K562 (cell line): ENCODE data around the gene AKAP7. TPM values are rescaled to one million over a fixed set of nuclear protein-coding genes. Genes with fewer than 3 reads are reported as not detected.

Source experiments
- ATAC-seq: fragments of 200-7000 bp; cut with Tn5 transposase; 3 replicates; pipeline ENCODE4 v1.9.1; 2020; ENCODE audit warnings: moderate library complexity
- BruUV-seq: library from RNA; stranded (reverse); fragments of 400-500 nt; replicated peaks from 2 replicates; lab custom pipeline; 2021; lab: Mats Ljungman, UMichigan
- CTCF ChIA-PET: fragments of 300-600 bp; formaldehyde crosslinking; extraction: SDS; loops from one replicate; lab custom pipeline; 2021; ENCODE audit warnings: low intra/inter-chr PET ratio; lab: Yijun Ruan, JAX
- POLR2A ChIA-PET: fragments of 300-600, 350-650 bp; sonication (Branson Sonifier 250); formaldehyde crosslinking; extraction: SDS; loops from one replicate; lab custom pipeline; 2021; ENCODE audit warnings: antibody characterized with exemption, inconsistent platforms; lab: Yijun Ruan, JAX
- DNase-seq, 4 experiments: peaks; one replicate each; pipeline versions ENCODE4 v3.0.0 to v3.0.0-alpha.2; 2011 to 2018; ENCODE audit warnings: low spot score in 3 of 4, mixed read lengths in 3 of 4; ENCODE audit errors: extremely low read depth in 1 of 4
- FAIRE-seq: peaks from 2 replicates; lab custom pipeline; 2011; peaks lifted over from hg19 to GRCh38; lab: Jason Lieb, UNC
- H2AFZ ChIP-seq: 2 replicates; pipeline ENCODE4 v1.6.0; 2011; ENCODE audit warnings: low read depth, low read length, control low read depth, inconsistent platforms
- H3K27ac ChIP-seq: fragments of 200-600 bp; 3 replicates; pipeline ENCODE4 v1.8.0; 2011; ENCODE audit warnings: low read depth, mild to moderate bottlenecking, control low read depth, inconsistent platforms, low read length, moderate library complexity, mixed read lengths; ENCODE audit errors: extremely low read depth
- H3K27me3 ChIP-seq, 2 experiments: fragments of 300-600 bp in 1 of 2; 2 replicates in 1 of 2; 3 replicates in 1 of 2; pipeline versions ENCODE4 v1.6.0 to v1.8.0; 2011; ENCODE audit warnings: inconsistent platforms in 2 of 2, low read length in 2 of 2, mild to moderate bottlenecking in 1 of 2, mixed read lengths in 1 of 2, moderate library complexity in 1 of 2; ENCODE audit not compliant: control insufficient read depth in 2 of 2, insufficient read depth in 2 of 2
- H3K36me3 ChIP-seq: fragments of 300-600 bp; 3 replicates; pipeline ENCODE4 v1.8.0; 2011; ENCODE audit warnings: mild to moderate bottlenecking, low read length, inconsistent platforms; ENCODE audit not compliant: control insufficient read depth, insufficient read depth
- H3K4me1 ChIP-seq, 2 experiments: fragments of 200-600 bp in 1 of 2; replicated peaks in 1 of 2; 2 replicates in 1 of 2; 3 replicates in 1 of 2; pipeline versions ENCODE4 v1.5.1 to v1.8.0; 2011; ENCODE audit warnings: inconsistent platforms in 2 of 2, low read length in 2 of 2, mild to moderate bottlenecking in 1 of 2, mixed read lengths in 1 of 2, moderate library complexity in 1 of 2; ENCODE audit not compliant: control insufficient read depth in 2 of 2, insufficient read depth in 2 of 2
- H3K4me2 ChIP-seq: 2 replicates; pipeline ENCODE4 v1.6.1; 2011; ENCODE audit warnings: low read length, control low read depth, inconsistent platforms, mixed read lengths; ENCODE audit not compliant: insufficient read depth
- H3K4me3 ChIP-seq: fragments of 200-600 bp; sonication (generic), shearing (Covaris generic); 2 replicates; pipeline ENCODE4 v1.5.1; 2016; ENCODE audit warnings: control low read depth, inconsistent platforms
- H3K79me2 ChIP-seq: fragments of 200-600 bp; 3 replicates; pipeline ENCODE4 v1.8.0; 2011; ENCODE audit warnings: low read length, inconsistent platforms; ENCODE audit not compliant: control insufficient read depth, insufficient read depth
- H3K9ac ChIP-seq, 2 experiments: 2 replicates each; pipeline versions ENCODE4 v1.6.0 to v1.6.1; 2011; ENCODE audit warnings: low read depth in 2 of 2, low read length in 2 of 2, control low read depth in 1 of 2, inconsistent platforms in 1 of 2, mild to moderate bottlenecking in 1 of 2, mixed read lengths in 1 of 2; ENCODE audit not compliant: insufficient read depth in 1 of 2
- H3K9me1 ChIP-seq: one replicate; pipeline ENCODE4 v1.6.0; 2011; ENCODE audit warnings: inconsistent platforms, mild to moderate bottlenecking, low read length, moderate library complexity; ENCODE audit not compliant: control insufficient read depth, insufficient read depth
- H3K9me3 ChIP-seq: replicated peaks from 2 replicates; pipeline ENCODE4 v1.5.1; 2011; ENCODE audit warnings: low read depth, low read length, inconsistent platforms; ENCODE audit not compliant: control insufficient read depth, insufficient read depth
- H4K20me1 ChIP-seq: replicated peaks from 2 replicates; pipeline ENCODE4 v1.6.1; 2011; ENCODE audit warnings: low read length, inconsistent platforms, mixed read lengths; ENCODE audit not compliant: control insufficient read depth, insufficient read depth
- CHCHD3 ChIP-seq: fragments of 250-450 bp; sonication (Bioruptor Pico); IDR thresholded peaks from 2 replicates; pipeline ENCODE4 v2.1.2; 2022; ENCODE audit warnings: mild to moderate bottlenecking
- HNRNPLL ChIP-seq: fragments of 200-400 bp; formaldehyde crosslinking; IDR thresholded peaks from 2 replicates; pipeline ENCODE4 v1.6.1; 2017; ENCODE audit warnings: low read length, low read depth, mild to moderate bottlenecking; ENCODE audit not compliant: poor library complexity, severe bottlenecking
- PREB ChIP-seq: sonication (generic); formaldehyde crosslinking; IDR thresholded peaks from 2 replicates; pipeline ENCODE4 v1.8.1; 2023; ENCODE audit warnings: mild to moderate bottlenecking, missing genetic modification reagents
- ZBTB12 ChIP-seq: fragments of 250-450 bp; sonication (Bioruptor Pico); IDR thresholded peaks from 2 replicates; pipeline ENCODE4 v1.4.0; 2020
- ZKSCAN1 ChIP-seq: fragments of 150-350 bp; IDR thresholded peaks from 2 replicates; pipeline ENCODE4 v1.6.1; 2016; ENCODE audit warnings: low read depth, low read length
- WGBS: fragments of 100-300 bp; shearing (Covaris generic); methylation state at CpG from one replicate; pipeline ENCODE4 v1.1.6; 2016; ENCODE audit warnings: low coverage, mixed read lengths; ENCODE audit not compliant: insufficient coverage; ENCODE audit errors: missing lambda C conversion rate; 5-methylcytosine and 5-hydroxymethylcytosine counted together
- in situ Hi-C: fragments of 300-500 bp; cut with MboI; formaldehyde crosslinking; loops from 4 replicates; pipeline ENCODE4 v1.15.0; 2018; ENCODE audit warnings: inconsistent platforms, mixed read lengths
- intact Hi-C: fragments of 100-400 bp; cut with micrococcal nuclease; formaldehyde crosslinking; loops from 2 replicates; pipeline ENCODE4 v1.14.2; 2022
- polyA plus RNA-seq, 8 experiments: library from polyadenylated mRNA; depleted of rRNA in 4 of 8; stranded (reverse) in 5 of 8; unstranded in 3 of 8; fragments of >200 nt; fragmentation: Nextera tagmentation in 2 of 8; fragmentation: Illumina TruSeq in 1 of 8; extraction: Ambion mirVana in 2 of 8; extraction: Trizol in 1 of 8; gene quantifications; 2 replicates each; pipeline versions ENCODE4 v1.2.1 to v1.2.3, GENCODE V29; 2011 to 2014; ENCODE audit warnings: inconsistent platforms in 1 of 8, missing spikeins in 1 of 8
- total RNA-seq, 7 experiments: library from RNA; depleted of rRNA in 6 of 7; stranded (reverse); fragments of >200 nt in 6 of 7; fragmentation: Illumina TruSeq in 2 of 7; extraction: Trizol in 2 of 7; gene quantifications; 2 replicates each; pipeline versions ENCODE4 v1.2.1 to v1.2.3, GENCODE V29; 2011 to 2021; ENCODE audit warnings: low replicate concordance in 1 of 7
- TF ChIP-seq, protein P1 (sequence below), 2 experiments: fragments of 450-650 bp; IDR thresholded peaks; 2 replicates each; pipeline ENCODE4 v1.6.1; 2016; ENCODE audit warnings: mild to moderate bottlenecking in 2 of 2, borderline replicate concordance in 1 of 2, low read depth in 1 of 2, moderate library complexity in 1 of 2
- TF ChIP-seq, protein P2 (sequence below): fragments of 250-450 bp; sonication (Bioruptor Pico); IDR thresholded peaks from 2 replicates; pipeline ENCODE4 v1.9.0; 2021; ENCODE audit warnings: mild to moderate bottlenecking, inconsistent platforms

Gene AKAP7
- total and polyA plus RNA-seq, 9 of the 15 experiments (the other 6 are each of a cell fraction or from before 2014, with no cell fraction given), result 0.82 to 2.6 (median 1.6) TPM

DNA sequence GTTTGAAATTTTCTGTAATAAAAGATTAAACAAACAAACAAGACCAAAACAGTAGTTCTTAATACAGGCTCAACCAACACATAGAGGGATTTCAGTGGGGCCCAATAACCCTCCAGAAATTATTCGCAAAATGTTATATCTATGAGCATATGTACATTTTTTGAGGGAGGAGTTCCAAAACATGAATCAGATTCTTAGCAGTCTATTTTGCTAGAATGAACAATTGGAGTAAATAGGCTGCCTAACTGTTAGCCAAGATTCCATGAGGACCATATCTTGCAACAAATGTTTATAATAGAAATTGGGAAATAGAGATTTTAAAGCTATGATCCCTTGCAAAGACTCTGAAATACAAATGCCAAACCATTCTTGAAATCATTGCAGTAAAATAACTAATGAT lies 186.3 kb downstream of the AKAP7 start:
- in situ Hi-C loops, result no loop called here
- Histone ChIP-seq H3K4me1 (no peaks in the 10 kb centered on the region), H2AFZ (no peak overlapping the region), H3K9me1 (no peaks in the 10 kb centered on the region), H4K20me1 (no peaks in the 10 kb centered on the region), H3K36me3 (no peaks in the 10 kb centered on the region), H3K4me3 (no peak overlapping the region), H3K9me3 (no peaks in the 10 kb centered on the region), H3K27me3 (no peaks in the 10 kb centered on the region; a peak in 1 of 5 replicates), H3K9ac (no peak overlapping the region), H3K4me2 (no peak overlapping the region), H3K79me2 (no peaks in the 10 kb centered on the region), H3K27ac (no peak overlapping the region)
- WGBS, result 0% methylated on average over 1 of the region's 1 CpG
- ChIA-PET CTCF (interaction anchor here (0.7 kb wide), 1 partner anchor 1698 kb away, joined by 3 read pairs; no protein-coding TSS in a partner anchor), POLR2A (no interaction called here)
- BruUV-seq, result no TSS peak
- ATAC-seq (no peak), DNase-seq (no peak), FAIRE-seq (no peak)
- intact Hi-C loops, result no loop called here
- TF ChIP-seq, protein P1, sequence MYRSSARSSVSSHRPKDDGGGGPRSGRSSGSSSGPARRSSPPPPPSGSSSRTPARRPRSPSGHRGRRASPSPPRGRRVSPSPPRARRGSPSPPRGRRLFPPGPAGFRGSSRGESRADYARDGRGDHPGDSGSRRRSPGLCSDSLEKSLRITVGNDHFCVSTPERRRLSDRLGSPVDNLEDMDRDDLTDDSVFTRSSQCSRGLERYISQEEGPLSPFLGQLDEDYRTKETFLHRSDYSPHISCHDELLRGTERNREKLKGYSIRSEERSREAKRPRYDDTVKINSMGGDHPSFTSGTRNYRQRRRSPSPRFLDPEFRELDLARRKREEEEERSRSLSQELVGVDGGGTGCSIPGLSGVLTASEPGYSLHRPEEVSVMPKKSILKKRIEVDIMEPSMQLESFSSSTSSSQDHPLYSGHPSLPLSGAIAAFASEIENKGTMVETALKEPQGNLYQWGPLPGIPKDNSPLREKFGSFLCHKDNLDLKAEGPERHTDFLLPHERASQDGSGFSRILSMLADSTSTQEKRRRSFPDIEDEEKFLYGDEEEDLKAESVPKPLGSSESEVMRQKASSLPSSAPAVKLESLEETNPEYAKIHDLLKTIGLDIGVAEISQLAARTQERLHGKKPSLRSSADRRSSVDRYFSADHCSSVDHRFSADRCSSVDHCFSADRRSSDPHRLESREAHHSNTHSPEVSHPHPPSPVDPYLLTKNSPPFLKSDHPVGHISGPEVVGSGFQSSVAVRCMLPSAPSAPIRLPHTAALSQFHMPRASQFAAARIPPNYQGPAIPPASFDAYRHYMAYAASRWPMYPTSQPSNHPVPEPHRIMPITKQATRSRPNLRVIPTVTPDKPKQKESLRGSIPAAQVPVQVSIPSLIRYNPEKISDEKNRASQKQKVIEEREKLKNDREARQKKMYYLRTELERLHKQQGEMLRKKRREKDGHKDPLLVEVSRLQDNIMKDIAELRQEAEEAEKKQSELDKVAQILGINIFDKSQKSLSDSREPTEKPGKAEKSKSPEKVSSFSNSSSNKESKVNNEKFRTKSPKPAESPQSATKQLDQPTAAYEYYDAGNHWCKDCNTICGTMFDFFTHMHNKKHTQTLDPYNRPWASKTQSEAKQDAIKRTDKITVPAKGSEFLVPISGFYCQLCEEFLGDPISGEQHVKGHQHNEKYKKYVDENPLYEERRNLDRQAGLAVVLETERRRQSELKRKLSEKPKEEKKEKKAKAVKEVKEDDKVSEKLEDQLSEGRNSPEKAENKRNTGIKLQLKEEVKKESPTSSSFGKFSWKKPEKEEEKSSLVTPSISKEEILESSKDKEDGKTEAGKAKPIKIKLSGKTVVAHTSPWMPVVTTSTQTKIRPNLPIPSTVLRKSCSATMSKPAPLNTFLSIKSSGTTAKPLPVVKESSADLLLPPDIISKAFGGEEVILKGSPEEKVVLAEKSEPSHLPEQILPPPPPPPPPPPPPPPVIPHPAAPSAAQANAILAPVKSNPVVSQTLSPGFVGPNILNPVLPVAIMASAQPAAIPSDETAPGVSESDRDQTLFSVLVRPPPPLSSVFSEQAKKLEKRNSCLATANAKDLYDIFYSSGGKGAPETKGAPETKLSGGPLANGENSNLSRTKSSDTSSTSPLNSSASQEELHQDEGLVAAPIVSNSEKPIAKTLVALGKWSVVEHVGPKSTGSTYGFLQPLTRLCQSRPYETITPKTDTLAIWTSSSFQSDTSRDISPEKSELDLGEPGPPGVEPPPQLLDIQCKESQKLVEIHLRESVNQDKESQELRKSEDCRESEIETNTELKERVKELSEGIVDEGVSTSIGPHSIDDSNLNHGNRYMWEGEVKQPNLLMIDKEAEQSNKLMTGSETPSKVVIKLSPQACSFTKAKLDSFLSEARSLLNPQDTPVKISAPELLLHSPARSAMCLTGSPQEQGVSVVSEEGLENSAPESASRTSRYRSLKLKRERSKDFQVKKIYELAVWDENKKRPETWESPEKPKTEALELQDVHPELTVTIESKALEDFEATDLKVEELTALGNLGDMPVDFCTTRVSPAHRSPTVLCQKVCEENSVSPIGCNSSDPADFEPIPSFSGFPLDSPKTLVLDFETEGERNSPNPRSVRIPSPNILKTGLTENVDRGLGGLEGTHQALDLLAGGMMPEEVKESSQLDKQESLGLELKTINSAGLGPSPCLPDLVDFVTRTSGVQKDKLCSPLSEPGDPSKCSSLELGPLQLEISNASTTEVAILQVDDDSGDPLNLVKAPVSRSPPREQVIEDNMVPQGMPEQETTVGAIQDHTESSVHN (IDR thresholded peaks at IDR 0.05; ENCODE audit: borderline replicate concordance in 1 of 2, low read depth in 1 of 2), result no peak
- TF ChIP-seq CHCHD3 (CRISPR knock-in tag), result no peak
- TF ChIP-seq ZKSCAN1, result no peak
- TF ChIP-seq PREB (CRISPR knock-in tag), result no peak
- TF ChIP-seq ZBTB12 (CRISPR knock-in tag), result no peak
- no peak for TF ChIP-seq HNRNPLL
- TF ChIP-seq, protein P2, sequence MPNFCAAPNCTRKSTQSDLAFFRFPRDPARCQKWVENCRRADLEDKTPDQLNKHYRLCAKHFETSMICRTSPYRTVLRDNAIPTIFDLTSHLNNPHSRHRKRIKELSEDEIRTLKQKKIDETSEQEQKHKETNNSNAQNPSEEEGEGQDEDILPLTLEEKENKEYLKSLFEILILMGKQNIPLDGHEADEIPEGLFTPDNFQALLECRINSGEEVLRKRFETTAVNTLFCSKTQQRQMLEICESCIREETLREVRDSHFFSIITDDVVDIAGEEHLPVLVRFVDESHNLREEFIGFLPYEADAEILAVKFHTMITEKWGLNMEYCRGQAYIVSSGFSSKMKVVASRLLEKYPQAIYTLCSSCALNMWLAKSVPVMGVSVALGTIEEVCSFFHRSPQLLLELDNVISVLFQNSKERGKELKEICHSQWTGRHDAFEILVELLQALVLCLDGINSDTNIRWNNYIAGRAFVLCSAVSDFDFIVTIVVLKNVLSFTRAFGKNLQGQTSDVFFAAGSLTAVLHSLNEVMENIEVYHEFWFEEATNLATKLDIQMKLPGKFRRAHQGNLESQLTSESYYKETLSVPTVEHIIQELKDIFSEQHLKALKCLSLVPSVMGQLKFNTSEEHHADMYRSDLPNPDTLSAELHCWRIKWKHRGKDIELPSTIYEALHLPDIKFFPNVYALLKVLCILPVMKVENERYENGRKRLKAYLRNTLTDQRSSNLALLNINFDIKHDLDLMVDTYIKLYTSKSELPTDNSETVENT (CRISPR knock-in tag), result no peak
